GM21381 (cell line): ENCODE measurements around the gene PRKAG2.
"Not testable (repeated sequence)": the region's sequence is repeated elsewhere in the genome, so short reads cannot be mapped to it uniquely, and the experiment has no call there.

Source experiments
- ATAC-seq: cut with Tn5 transposase; IDR thresholded peaks from one replicate; pipeline ENCODE4 v1.9.1; 2021; ENCODE audit warnings: mild to moderate bottlenecking, moderate library complexity; ENCODE audit not compliant: unreplicated experiment

The PRKAG2 gene

GRCh38 chr7:151837285-151838042 lies 39.5 kb downstream of the PRKAG2 start:
- no peak for ATAC-seq

GRCh38 chr7:151836927-151837205 lies 40.0 kb downstream of the PRKAG2 start:
- no peak for ATAC-seq

GRCh38 chr7:151836191-151836926 lies 40.6 kb downstream of the PRKAG2 start:
- no peak for ATAC-seq

GRCh38 chr7:151835636-151836035 lies 41.3 kb downstream of the PRKAG2 start:
- no peak for ATAC-seq

- ATAC-seq = no peak
These were observed 42.5 kb downstream of the PRKAG2 start for GRCh38 chr7:151834271-151835035.

GRCh38 chr7:151833691-151834090 lies 43.2 kb downstream of the PRKAG2 start:
- no peak for ATAC-seq

- ATAC-seq = no peak
These were observed 43.7 kb downstream of the PRKAG2 start for GRCh38 chr7:151833213-151833651.

GRCh38 chr7:151832656-151833055 lies 44.3 kb downstream of the PRKAG2 start:
- ATAC-seq = no peak

- ATAC-seq = no peak
These were observed 44.8 kb downstream of the PRKAG2 start for GRCh38 chr7:151832138-151832537.

GRCh38 chr7:151831606-151832005 lies 45.3 kb downstream of the PRKAG2 start:
- no peak for ATAC-seq

- ATAC-seq = no peak
These were observed 46.6 kb downstream of the PRKAG2 start for GRCh38 chr7:151830121-151830830.

GRCh38 chr7:151829707-151830106 lies 47.2 kb downstream of the PRKAG2 start:
- ATAC-seq = no peak

GRCh38 chr7:151827620-151828019 lies 49.3 kb downstream of the PRKAG2 start:
- no peak for ATAC-seq

GRCh38 chr7:151826316-151826715 lies 50.6 kb downstream of the PRKAG2 start:
- ATAC-seq = not testable (repeated sequence)

- no peak for ATAC-seq
These were observed 51.2 kb downstream of the PRKAG2 start for GRCh38 chr7:151825721-151826120.

- ATAC-seq = no peak
These were observed 52.5 kb downstream of the PRKAG2 start for GRCh38 chr7:151824373-151824933.

GRCh38 chr7:151823566-151824372 lies 53.1 kb downstream of the PRKAG2 start:
- ATAC-seq = no peak

- ATAC-seq = no peak
These were observed 54.3 kb downstream of the PRKAG2 start for GRCh38 chr7:151822541-151823181.

- no peak for ATAC-seq
These were observed 54.9 kb downstream of the PRKAG2 start for GRCh38 chr7:151821806-151822540.
